Activated CD4-positive, CD25-positive, alpha-beta regulatory T cell treated with anti-CD3 and anti-CD28 coated beads, Interleukin-2, amount 50 U/mL, for 16 hours (primary cell): Measurements from ENCODE around the gene IL1RL2.

Source experiments
- DNase-seq: peaks from one replicate; pipeline ENCODE4 v3.0.0-alpha.2; 2020; ENCODE audit warnings: low read depth, low spot score

The IL1RL2 gene

GRCh38 chr2:102194609-102195268 lies 7.9 kb downstream of the IL1RL2 start:
- no peak for DNase-seq

- DNase-seq, result no peak
Observed at GRCh38 chr2:102197389-102198137, 10.7 kb downstream of the IL1RL2 start.

GRCh38 chr2:102200539-102200938 lies 13.7 kb downstream of the IL1RL2 start:
- no peak for DNase-seq

DNA sequence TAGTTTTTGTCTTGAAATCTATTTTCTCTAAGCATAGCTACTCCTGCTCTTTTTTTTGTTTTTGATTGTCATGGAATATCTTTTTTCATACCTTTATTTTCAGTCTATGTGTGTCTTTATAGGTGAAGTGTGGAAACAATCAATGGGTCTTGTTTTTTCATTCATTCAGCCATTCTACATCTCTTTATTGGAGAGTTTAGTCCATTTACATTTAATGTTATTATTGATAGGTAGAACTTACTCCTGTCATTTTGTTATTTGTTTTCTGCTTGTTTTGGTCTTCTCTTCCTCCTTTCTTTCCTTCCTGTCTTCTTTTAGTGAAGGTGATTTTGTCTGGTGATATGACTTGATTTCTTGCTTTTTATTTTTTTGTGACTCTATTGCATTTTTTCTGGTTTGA lies 17.8 kb downstream of the IL1RL2 start:
- DNase-seq, result no peak

DNA sequence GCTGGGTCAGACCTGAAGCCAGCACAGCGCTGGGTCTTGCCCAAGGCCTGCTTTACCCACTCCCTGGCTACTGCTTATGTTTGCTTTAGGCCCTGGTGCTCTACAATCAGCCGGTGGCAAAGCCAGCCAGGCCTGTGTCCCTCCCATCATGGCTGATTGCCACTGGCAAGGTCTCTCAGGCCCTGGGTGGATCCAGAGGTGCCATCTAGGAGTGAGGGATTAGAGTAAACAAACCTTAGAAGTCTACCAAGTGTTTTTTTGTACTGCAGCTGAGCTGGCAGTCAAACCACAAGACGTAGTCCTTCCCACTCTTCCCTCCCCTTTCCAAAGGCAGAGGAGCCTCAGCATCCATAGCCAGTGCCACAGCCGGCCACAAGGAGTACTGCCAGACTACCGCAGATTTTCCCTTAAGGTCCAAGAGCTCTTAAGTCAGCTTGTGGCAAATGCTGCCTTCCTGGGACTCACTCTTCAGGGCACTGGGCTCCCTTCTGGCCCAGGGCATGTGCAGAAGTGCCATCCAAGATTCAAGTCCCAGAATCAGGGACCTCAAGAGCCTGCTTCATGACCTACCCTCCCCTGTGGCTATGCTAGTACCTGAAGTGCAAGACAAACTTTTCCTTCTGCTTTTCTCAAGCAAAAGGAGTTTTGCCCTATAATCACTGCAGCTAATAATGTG lies 20.0 kb downstream of the IL1RL2 start:
- DNase-seq, result no peak

- no peak for DNase-seq
Observed at GRCh38 chr2:102208774-102209173, 22.0 kb downstream of the IL1RL2 start.

DNA sequence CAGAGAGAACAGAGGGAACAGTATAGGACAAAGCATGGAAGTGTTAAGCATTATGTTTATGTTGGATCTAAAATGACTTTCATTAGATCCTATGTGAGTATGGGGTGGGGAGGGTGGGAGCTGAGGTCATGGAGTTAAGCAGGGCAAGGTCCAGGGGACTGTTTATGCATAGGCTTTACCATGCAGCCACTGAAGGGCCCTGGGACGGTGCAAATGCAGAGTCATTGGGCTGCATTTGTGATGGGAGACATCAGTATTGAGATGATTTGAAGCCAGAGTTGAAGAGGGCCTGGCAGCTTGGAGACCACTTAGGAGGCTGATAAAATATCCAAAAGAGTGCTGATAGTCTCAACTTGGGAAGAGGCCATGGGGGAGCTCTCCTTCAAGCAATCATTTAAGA lies 22.7 kb downstream of the IL1RL2 start:
- DNase-seq, result no peak

DNA sequence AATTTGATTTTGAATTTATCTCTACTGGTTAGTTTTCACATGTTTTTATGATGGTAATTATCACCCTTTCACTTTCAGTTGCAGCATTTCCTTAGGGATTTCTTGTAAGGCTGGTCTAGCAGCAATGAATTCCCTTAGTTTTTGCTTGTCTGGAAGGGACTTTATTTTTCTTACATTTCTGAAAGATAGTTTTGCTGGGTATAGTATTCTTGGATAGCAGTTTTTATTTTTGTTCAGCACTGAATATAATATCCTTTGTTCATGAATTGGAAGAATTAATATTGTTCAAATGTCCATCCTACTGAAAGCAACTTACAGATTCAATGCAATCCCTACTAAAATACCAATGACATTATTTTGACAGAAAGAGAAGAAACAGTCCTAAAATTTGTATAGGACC lies 30.2 kb downstream of the IL1RL2 start:
- no peak for DNase-seq

- no peak for DNase-seq
Observed at GRCh38 chr2:102224824-102225739, 38.3 kb downstream of the IL1RL2 start.

DNA sequence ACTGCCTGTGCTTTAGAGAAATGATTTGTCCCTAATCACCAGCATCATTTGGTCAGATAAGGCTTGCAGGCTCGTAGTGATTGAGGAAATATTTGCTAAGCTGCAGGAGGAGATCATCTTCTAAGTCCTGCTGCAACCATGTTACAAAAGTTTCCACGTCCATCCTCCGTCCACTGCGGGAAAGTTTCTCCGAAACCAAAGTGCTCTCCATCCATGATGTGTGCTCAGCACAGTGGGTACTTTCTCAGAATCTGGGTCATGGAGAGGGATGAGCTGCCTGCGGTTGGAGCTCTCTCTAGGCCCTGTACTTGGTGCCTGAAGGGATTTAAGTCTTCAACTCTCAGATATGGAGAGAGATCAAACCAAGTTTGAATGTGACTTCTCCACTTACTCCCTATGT lies 39.3 kb downstream of the IL1RL2 start:
- DNase-seq, result no peak

DNA sequence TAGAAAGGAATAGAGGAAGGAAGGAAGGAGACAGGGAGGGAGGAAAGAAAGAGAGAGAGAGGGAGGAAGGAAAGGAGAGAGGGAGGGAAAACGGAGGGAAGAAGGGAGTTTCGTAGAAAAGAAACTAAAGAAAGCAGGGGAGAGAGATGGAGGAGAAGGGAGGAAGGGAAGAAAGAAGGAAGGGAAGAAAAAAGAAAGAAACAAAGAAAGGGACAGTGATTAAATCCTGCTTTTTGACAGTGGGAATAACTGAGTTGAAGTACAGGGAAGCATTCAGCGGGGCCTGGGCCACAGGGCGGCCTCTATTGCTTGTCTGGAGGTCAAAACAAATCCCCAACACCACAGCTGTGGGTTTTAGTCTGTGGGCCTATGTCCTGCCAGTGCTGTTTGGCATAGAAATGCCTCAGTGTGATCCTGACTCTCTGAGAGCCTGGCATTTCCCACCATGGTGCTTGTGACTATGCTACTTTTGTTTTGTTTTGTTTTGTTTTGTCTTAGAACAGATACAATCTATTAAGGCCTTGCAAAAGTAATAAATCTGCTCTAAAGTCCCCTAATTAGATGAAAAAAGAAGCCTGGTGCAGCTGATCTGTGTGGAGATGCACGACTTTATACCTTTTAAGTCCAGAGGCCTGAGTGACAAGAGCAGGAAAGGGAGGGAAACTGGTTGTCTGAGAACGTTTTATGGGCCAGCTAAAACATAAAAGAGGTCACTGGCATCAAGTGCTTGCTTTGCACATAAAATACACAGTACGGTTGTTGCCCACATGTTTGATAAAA lies 40.0 kb downstream of the IL1RL2 start:
- DNase-seq, result no peak

DNA sequence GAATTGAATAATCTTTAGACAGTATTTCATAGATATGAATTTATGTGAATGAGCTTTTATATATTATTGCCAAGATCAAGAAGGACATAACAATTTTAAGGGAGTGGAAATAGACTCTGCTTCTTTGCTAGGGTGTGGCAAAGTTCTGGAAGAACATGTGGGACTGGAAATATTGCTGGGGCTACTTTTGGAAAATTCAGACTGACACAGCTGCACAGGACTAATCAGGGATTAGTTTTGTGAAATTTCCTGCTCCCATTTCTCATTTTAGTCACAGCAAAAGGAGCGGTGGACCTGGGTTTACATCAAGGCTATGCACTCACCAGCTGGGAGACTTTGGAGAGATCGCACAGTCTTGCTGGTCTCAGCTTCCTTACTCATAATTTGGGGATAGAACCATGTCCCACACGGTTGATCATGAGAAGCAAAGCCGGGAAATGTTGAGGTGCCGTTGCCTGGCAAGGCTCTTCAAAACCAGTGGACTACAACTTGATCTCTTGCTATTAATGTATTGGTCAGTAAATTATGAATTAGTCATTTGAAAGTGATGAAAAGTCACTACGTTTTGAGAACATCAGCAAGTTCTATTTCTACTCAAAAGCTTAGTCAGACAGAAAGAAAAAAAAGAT lies 42.4 kb downstream of the IL1RL2 start:
- no peak for DNase-seq

DNA sequence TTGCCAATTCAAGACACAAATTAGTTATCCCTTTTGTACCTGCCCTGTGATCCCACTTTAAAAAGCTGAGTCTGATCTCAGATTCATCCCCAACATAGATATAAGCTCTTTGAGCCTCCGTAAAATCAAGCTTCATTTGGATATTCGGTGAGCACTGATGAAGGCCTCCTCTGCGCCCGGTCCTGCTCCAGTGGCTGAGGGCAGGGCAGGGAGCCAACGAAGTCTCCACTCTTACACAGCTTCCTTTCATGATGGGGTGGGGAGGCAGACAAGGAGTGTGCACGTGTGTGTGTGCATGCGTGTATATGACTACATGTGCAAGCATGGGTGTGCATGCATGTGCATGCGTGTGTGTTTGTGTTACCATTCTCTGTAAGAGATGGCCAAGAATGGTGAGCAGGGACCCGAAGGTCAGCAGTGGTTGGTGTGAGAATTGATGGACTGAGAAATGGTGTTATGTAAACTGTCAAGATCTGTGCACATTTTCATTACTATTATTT lies 43.6 kb downstream of the IL1RL2 start:
- no peak for DNase-seq

GRCh38 chr2:102233132-102233884 lies 46.5 kb downstream of the IL1RL2 start:
- DNase-seq, result no peak

DNA sequence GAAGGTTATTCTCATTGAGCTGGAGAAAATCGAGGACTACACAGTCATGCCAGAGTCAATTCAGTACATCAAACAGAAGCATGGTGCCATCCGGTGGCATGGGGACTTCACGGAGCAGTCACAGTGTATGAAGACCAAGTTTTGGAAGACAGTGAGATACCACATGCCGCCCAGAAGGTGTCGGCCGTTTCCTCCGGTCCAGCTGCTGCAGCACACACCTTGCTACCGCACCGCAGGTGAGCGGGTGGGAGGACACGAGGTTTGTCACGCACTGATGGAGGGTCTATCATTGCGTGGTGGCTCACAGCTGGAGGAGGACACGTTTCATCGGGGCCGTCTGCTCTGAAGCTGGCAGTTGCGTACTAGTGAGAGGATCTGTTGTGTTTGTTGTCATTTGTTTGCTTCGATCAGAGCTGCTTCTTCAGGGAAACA lies 48.2 kb downstream of the IL1RL2 start:
- no peak for DNase-seq

DNA sequence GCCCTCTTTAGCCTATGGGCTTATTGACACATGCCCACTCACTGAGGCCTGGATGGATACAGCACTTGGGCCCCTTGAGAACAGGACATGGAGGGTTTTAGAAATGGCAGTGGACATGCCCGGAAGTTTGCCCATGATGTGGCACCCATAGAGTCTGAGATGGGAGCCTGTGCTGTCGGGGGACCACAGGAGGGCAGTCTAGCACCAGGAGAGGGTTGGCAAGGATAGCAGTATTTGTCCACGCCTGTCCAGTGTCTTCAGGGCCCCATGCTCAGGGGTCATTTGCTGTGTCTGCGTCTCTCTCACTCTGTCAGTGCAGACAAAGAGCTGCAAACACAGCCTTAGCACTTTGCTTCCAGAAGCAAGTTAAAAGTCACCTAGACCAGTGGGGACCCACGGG lies 48.7 kb downstream of the IL1RL2 start:
- no peak for DNase-seq

- DNase-seq, result no peak
Observed at GRCh38 chr2:102236132-102236531, 49.3 kb downstream of the IL1RL2 start.

DNA sequence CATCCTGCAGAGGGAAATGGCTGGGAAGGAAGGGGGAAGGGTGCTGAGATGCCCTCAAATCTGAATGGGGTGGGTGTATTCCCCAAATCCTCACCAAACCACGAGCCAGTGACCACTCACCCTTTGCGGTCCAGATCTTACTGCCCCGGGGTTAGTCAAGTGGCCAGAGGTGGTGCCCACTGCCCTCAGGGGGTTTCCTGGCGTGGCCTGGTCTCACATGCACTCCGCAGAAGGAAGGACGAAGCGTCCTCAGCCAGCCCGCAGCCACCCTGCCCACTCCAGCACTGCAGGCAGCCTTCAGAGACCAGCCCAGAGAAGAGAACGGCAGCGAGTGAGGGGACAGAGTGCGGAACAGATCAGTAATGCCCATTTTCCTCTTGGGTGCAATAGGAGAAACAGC lies 50.4 kb downstream of the IL1RL2 start:
- DNase-seq, result no peak

DNA sequence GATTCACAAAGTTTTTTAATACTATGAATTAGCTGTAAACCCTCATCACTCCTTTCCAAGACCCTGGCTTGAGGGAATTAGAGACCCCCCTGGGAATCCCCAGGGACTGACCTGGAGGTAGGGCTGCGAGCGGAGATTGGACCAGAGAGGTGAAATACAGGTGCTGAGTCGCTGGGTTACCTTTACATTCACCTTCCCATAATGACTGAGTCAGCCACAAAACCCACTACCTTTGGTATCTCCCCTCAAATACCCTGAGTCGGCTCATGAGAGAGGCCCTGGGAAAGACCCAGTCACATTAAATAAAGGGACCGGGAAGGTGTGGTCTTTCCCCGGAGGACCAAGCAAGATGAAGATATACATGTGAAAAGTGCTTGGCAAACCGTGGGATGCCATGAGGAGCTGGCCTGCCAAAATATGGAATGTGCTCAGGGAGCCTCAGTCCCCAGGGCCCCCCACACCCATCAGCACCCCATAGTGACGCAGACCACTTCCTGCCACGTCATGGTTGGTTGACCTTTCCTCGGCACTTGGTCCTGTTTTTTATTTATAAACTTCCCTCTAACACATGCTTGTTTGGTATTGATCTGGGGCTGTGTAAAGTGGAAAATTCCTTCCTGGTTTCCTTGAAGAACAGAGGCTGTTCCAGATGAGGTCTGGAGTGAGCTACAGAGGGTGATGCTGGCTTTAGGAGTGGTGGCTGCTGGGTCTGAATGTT lies 51.4 kb downstream of the IL1RL2 start:
- DNase-seq, result no peak
